Breast epithelium (tissue), 3 donors: ENCODE measurements around the gene DAB2IP.

Source experiments
- POLR2AphosphoS5 ChIP-seq, 3 donors: sonication (generic); formaldehyde crosslinking; IDR thresholded peaks; one replicate each; pipeline ENCODE4 v1.6.1; 2017; ENCODE audit warnings: antibody characterized with exemption in 3 of 3
- TF ChIP-seq, protein P1 (sequence below), 3 donors: fragments of 450-650 bp; IDR thresholded peaks; one replicate each; pipeline ENCODE4 v1.5.1; 2016 to 2017; ENCODE audit warnings: antibody characterized with exemption in 3 of 3, mild to moderate bottlenecking in 3 of 3, moderate library complexity in 3 of 3

DNA sequence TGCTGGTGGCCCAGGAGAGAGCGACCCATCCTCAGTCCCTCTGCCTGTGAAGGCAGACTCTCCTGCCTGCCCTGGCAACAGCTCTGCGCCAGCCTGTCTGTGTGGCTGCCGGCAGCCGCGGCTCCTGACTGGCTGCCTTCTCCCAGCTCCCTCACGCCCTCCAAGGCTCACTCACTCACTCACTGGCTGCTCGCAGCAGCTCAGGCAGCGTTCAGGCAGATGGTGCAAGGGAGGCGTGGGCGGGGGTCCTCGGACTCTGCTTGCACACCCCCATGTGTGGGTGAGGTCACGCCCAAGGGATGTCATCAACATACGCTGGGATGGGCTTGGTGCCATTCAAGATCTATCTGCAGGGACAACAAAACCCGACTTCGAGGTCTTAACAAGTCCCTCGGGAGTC, 66.7 kb downstream of the DAB2IP start:
- TF ChIP-seq, protein P1, sequence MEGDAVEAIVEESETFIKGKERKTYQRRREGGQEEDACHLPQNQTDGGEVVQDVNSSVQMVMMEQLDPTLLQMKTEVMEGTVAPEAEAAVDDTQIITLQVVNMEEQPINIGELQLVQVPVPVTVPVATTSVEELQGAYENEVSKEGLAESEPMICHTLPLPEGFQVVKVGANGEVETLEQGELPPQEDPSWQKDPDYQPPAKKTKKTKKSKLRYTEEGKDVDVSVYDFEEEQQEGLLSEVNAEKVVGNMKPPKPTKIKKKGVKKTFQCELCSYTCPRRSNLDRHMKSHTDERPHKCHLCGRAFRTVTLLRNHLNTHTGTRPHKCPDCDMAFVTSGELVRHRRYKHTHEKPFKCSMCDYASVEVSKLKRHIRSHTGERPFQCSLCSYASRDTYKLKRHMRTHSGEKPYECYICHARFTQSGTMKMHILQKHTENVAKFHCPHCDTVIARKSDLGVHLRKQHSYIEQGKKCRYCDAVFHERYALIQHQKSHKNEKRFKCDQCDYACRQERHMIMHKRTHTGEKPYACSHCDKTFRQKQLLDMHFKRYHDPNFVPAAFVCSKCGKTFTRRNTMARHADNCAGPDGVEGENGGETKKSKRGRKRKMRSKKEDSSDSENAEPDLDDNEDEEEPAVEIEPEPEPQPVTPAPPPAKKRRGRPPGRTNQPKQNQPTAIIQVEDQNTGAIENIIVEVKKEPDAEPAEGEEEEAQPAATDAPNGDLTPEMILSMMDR (IDR thresholded peaks at IDR 0.05) = no peak
- no peak for TF ChIP-seq POLR2AphosphoS5 (IDR thresholded peaks at IDR 0.05)
